OCI-LY1 (cell line): Measurements from ENCODE around the gene PRG3.

ENCODE experiments used
- H2AFZ ChIP-seq: fragments of 200-600 bp; sonication (generic), shearing (Covaris generic); 2 replicates; pipeline ENCODE4 v1.6.0; 2014; ENCODE audit warnings: antibody characterized with exemption, mild to moderate bottlenecking, low read length
- H3F3A ChIP-seq: fragments of 200-600 bp; sonication (generic), shearing (Covaris generic); 2 replicates; pipeline ENCODE4 v1.6.0; 2014; ENCODE audit warnings: mild to moderate bottlenecking, antibody characterized with exemption, low read length, moderate library complexity; ENCODE audit not compliant: insufficient read depth
- H3K27ac ChIP-seq: fragments of 200-600 bp; sonication (generic); 2 replicates; pipeline ENCODE4 v1.5.1; 2014; ENCODE audit warnings: low read length, mixed run types, mild to moderate bottlenecking, low read depth; ENCODE audit not compliant: poor library complexity, severe bottlenecking
- H3K27me3 ChIP-seq: fragments of 200-600 bp; sonication (generic); 2 replicates; pipeline ENCODE4 v1.6.0; 2014; ENCODE audit warnings: antibody characterized with exemption, mild to moderate bottlenecking, low read length, moderate library complexity; ENCODE audit not compliant: insufficient read depth
- H3K36me3 ChIP-seq: fragments of 200-600 bp; sonication (generic); 2 replicates; pipeline ENCODE4 v1.6.1; 2014; ENCODE audit warnings: mild to moderate bottlenecking, antibody characterized with exemption, low read length, moderate library complexity, mixed read lengths; ENCODE audit not compliant: insufficient read depth
- H3K4me1 ChIP-seq: fragments of 200-600 bp; sonication (generic); 2 replicates; pipeline ENCODE4 v1.5.1; 2014; ENCODE audit warnings: mild to moderate bottlenecking, low read length, moderate library complexity; ENCODE audit not compliant: insufficient read depth, severe bottlenecking
- H3K4me2 ChIP-seq: fragments of 200-600 bp; sonication (generic), shearing (Covaris generic); 2 replicates; pipeline ENCODE4 v1.6.1; 2014; ENCODE audit warnings: low read length
- H3K4me3 ChIP-seq: fragments of 200-600 bp; sonication (generic); 2 replicates; pipeline ENCODE4 v1.5.1; 2014; ENCODE audit warnings: low read length, low read depth, mild to moderate bottlenecking, mixed read lengths; ENCODE audit not compliant: poor library complexity, severe bottlenecking
- H3K79me2 ChIP-seq: fragments of 200-600 bp; shearing (Covaris generic); 2 replicates; pipeline ENCODE4 v1.6.1; 2016; ENCODE audit warnings: mixed run types, low read length, mixed read lengths; ENCODE audit not compliant: insufficient read depth
- H3K9ac ChIP-seq: fragments of 200-600 bp; sonication (generic), shearing (Covaris generic); 2 replicates; pipeline ENCODE4 v1.6.1; 2014; ENCODE audit warnings: mild to moderate bottlenecking, low read length, mixed read lengths
- H3K9me2 ChIP-seq: fragments of 200-600 bp; sonication (generic), shearing (Covaris generic); 2 replicates; pipeline ENCODE4 v1.6.1; 2014; ENCODE audit warnings: low read depth, mild to moderate bottlenecking, low read length, mixed read lengths
- H3K9me3 ChIP-seq: fragments of 200-600 bp; shearing (Covaris generic); 2 replicates; pipeline ENCODE4 v1.6.1; 2014; ENCODE audit warnings: low read length, mixed read lengths
- H4K20me1 ChIP-seq: fragments of 200-600 bp; sonication (generic), shearing (Covaris generic); 2 replicates; pipeline ENCODE4 v1.6.0; 2016; ENCODE audit warnings: mild to moderate bottlenecking, low read length; ENCODE audit not compliant: insufficient read depth
- EZH2 ChIP-seq: fragments of 200-600 bp; sonication (generic), shearing (Covaris generic); IDR thresholded peaks from 2 replicates; pipeline ENCODE4 v1.8.0; 2017; ENCODE audit warnings: borderline replicate concordance, mixed run types, mild to moderate bottlenecking, antibody characterized with exemption, low read length, moderate library complexity, mixed read lengths
- TF ChIP-seq, protein P1 (sequence below): fragments of 200-600 bp; sonication (generic), shearing (Covaris generic); IDR thresholded peaks from 2 replicates; pipeline ENCODE4 v1.5.1; 2017; ENCODE audit warnings: mild to moderate bottlenecking, antibody characterized with exemption, low read length, moderate library complexity, mixed read lengths

Gene PRG3

DNA sequence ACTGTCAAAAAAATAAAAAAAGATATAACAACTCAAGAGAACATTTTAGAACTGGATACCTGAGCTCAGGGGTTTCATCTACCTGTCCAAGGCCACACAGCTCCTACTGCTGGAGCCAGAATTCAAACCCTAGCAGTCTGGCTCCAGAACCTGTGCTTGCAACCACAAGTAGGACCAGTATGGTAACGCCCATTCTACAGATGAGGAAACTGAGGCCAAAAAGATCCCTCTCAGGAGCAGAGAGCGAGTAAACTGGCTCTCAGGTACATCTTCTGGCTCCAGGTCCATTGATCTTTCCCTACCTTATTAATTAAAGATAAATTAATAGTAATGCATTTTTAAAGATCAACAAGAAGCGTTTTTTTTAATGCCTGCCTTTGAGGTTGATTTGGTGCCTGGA, 23.6 kb downstream of the PRG3 start:
- H3K27ac ChIP-seq = no peak overlapping the region
- H3K9me2 ChIP-seq = no peaks in the 10 kb centered on the region
- H3F3A ChIP-seq = no peaks in the 10 kb centered on the region
- H3K79me2 ChIP-seq = no peaks in the 10 kb centered on the region
- H3K4me1 ChIP-seq = no peaks in the 10 kb centered on the region
- TF ChIP-seq EZH2 = no peak
- TF ChIP-seq, protein P1, sequence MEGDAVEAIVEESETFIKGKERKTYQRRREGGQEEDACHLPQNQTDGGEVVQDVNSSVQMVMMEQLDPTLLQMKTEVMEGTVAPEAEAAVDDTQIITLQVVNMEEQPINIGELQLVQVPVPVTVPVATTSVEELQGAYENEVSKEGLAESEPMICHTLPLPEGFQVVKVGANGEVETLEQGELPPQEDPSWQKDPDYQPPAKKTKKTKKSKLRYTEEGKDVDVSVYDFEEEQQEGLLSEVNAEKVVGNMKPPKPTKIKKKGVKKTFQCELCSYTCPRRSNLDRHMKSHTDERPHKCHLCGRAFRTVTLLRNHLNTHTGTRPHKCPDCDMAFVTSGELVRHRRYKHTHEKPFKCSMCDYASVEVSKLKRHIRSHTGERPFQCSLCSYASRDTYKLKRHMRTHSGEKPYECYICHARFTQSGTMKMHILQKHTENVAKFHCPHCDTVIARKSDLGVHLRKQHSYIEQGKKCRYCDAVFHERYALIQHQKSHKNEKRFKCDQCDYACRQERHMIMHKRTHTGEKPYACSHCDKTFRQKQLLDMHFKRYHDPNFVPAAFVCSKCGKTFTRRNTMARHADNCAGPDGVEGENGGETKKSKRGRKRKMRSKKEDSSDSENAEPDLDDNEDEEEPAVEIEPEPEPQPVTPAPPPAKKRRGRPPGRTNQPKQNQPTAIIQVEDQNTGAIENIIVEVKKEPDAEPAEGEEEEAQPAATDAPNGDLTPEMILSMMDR = no peak
- no peak overlapping the region for H2AFZ ChIP-seq
- no peaks in the 10 kb centered on the region for H3K9me3 ChIP-seq
- no peak overlapping the region for H3K9ac ChIP-seq
- H3K27me3 ChIP-seq = no peaks in the 10 kb centered on the region
- H3K36me3 ChIP-seq = no peaks in the 10 kb centered on the region
- no peaks in the 10 kb centered on the region for H4K20me1 ChIP-seq
- H3K4me2 ChIP-seq = no peak overlapping the region
- no peak overlapping the region for H3K4me3 ChIP-seq

DNA sequence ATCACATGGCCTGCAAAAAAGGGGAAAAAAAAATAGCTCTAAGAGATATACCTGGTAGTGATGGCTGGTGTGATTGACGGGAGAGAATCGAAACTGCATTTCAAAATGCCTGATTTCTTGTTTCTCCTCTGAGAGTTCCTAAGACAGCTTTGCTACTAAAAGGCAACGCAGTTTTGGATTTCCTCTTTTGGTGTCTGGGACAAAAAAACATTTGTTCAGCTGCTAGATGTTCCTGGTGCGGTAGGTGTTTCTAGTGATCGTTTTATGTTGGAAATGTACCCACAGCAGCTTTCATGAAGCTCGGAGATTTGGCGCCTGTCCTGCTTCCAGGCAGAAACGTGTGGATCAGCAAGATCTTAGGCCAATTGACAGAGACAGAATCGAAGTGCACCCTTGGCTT, 24.7 kb downstream of the PRG3 start:
- no peaks in the 10 kb centered on the region for H3K36me3 ChIP-seq
- H3K9ac ChIP-seq = no peak overlapping the region
- no peaks in the 10 kb centered on the region for H3F3A ChIP-seq
- no peaks in the 10 kb centered on the region for H3K79me2 ChIP-seq
- no peaks in the 10 kb centered on the region for H3K4me1 ChIP-seq
- H3K9me2 ChIP-seq = no peaks in the 10 kb centered on the region
- no peaks in the 10 kb centered on the region for H4K20me1 ChIP-seq
- TF ChIP-seq, protein P1 = no peak
- no peak for TF ChIP-seq EZH2
- no peak overlapping the region for H2AFZ ChIP-seq
- H3K4me3 ChIP-seq = no peak overlapping the region
- H3K27me3 ChIP-seq = no peaks in the 10 kb centered on the region; the same call in 1 of the 2 replicates
- H3K4me2 ChIP-seq = no peak overlapping the region
- peaks cover 3% of the 10 kb centered on the region; the same call in 1 of the 2 replicates for H3K9me3 ChIP-seq
- H3K27ac ChIP-seq = no peak overlapping the region

DNA sequence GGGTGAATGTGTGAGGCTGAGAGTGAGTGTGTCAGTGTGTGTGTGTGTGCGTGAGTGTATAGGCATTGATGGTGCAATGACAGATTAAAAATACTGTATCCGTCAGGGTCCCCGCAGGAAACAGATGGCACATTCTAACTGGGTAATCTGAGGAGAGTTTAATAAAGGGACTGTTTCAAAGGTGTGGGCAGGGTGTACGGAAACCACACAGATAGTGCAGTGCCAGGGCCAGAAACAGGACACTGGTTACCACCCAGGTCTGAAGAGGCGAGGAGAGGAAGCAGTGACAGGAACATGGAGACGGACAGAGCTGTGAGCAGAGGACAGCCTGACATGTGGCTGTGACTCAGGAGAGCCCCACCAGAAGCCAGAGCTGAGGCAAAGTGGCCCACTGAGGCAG, 26.3 kb downstream of the PRG3 start:
- Histone ChIP-seq H3K79me2 (no peaks in the 10 kb centered on the region), H3K4me3 (no peak overlapping the region), H3K9ac (no peak overlapping the region), H3K36me3 (no peaks in the 10 kb centered on the region), H3K27ac (no peak overlapping the region), H3K4me2 (no peak overlapping the region), H3K4me1 (no peaks in the 10 kb centered on the region), H4K20me1 (no peaks in the 10 kb centered on the region), H3K9me2 (no peaks in the 10 kb centered on the region), H3K27me3 (no peaks in the 10 kb centered on the region; the same call in 1 of the 2 replicates), H3F3A (no peaks in the 10 kb centered on the region), H2AFZ (no peak overlapping the region), H3K9me3 (peaks cover 5% of the 10 kb centered on the region; the same call in 1 of the 2 replicates)
- TF ChIP-seq, protein P1 = no peak
- TF ChIP-seq EZH2 = no peak
